Keratinocyte (primary cell): ENCODE measurements around the gene TCF7.

Experiments used
- CTCF ChIP-seq, 3 experiments: IDR thresholded peaks in 1 of 3; conservative IDR thresholded peaks in 1 of 3; optimal IDR thresholded peaks in 1 of 3; 2 replicates in 2 of 3; 3 replicates in 1 of 3; pipeline versions ENCODE3 to v1.5.1; 2011; ENCODE audit warnings: low read length in 3 of 3, mild to moderate bottlenecking in 3 of 3, moderate library complexity in 2 of 3, control low read depth in 1 of 3, inconsistent platforms in 1 of 3; ENCODE audit not compliant: insufficient read depth in 2 of 3; ENCODE audit errors: extremely low read depth in 1 of 3
- EZH2 ChIP-seq: IDR thresholded peaks from one replicate; pipeline ENCODE4 v1.6.1; 2012; ENCODE audit warnings: inconsistent platforms, mild to moderate bottlenecking, low read length, moderate library complexity

GRCh38 chr5:134139891-134140469 lies 25.5 kb downstream of the TCF7 start:
- TF ChIP-seq CTCF (optimal IDR thresholded peaks at IDR 0.05 in 1 of 3, IDR thresholded peaks at IDR 0.05 in 1 of 3, conservative IDR thresholded peaks at IDR 0.05 in 1 of 3; ENCODE audit: extremely low read depth in 1 of 3, insufficient read depth in 2 of 3, low read length in 3 of 3) (no peak), EZH2 (no peak)
